Measurements from ENCODE around the gene RAB40B.

The RAB40B gene

DNA sequence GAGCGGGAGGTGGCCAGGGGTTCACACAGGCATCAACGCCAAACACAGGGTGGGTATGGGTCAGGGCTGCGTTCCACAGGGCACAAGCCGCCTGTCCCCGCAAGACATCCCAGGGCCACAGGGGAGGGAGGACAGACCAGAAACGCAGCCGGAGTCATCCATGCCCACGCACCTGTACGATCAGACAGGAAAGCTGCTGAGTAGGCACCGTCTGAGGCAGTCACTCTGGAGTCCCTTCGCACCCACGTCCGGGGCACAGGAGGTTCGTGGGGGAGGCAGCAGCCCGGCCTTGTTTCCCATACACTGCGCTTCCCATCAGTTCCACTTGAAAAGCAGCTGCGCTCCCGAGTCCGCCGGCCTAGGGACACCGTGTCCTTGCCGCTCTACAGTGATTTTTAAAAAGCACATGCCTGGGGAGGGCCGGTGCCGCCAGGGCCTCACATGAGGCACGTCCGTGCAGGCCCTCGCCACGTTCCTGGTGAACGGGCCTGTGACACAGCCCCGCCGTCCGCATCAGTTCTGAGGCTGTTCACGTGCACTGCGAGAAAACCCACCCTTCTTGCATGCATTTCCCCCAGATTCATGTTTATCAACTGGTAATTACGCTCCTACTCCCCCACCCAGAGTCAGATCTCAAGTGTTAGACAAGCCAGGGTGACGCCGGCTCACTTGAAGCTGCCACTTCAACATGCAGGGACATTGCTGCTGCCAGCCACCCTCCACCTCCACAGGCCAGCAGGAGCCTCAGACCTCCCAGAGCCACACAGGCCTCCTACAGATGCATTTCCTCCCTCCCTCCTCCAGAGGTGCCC, 85.0 kb downstream of the RAB40B start (continued):
- TF ChIP-seq, protein P1, sequence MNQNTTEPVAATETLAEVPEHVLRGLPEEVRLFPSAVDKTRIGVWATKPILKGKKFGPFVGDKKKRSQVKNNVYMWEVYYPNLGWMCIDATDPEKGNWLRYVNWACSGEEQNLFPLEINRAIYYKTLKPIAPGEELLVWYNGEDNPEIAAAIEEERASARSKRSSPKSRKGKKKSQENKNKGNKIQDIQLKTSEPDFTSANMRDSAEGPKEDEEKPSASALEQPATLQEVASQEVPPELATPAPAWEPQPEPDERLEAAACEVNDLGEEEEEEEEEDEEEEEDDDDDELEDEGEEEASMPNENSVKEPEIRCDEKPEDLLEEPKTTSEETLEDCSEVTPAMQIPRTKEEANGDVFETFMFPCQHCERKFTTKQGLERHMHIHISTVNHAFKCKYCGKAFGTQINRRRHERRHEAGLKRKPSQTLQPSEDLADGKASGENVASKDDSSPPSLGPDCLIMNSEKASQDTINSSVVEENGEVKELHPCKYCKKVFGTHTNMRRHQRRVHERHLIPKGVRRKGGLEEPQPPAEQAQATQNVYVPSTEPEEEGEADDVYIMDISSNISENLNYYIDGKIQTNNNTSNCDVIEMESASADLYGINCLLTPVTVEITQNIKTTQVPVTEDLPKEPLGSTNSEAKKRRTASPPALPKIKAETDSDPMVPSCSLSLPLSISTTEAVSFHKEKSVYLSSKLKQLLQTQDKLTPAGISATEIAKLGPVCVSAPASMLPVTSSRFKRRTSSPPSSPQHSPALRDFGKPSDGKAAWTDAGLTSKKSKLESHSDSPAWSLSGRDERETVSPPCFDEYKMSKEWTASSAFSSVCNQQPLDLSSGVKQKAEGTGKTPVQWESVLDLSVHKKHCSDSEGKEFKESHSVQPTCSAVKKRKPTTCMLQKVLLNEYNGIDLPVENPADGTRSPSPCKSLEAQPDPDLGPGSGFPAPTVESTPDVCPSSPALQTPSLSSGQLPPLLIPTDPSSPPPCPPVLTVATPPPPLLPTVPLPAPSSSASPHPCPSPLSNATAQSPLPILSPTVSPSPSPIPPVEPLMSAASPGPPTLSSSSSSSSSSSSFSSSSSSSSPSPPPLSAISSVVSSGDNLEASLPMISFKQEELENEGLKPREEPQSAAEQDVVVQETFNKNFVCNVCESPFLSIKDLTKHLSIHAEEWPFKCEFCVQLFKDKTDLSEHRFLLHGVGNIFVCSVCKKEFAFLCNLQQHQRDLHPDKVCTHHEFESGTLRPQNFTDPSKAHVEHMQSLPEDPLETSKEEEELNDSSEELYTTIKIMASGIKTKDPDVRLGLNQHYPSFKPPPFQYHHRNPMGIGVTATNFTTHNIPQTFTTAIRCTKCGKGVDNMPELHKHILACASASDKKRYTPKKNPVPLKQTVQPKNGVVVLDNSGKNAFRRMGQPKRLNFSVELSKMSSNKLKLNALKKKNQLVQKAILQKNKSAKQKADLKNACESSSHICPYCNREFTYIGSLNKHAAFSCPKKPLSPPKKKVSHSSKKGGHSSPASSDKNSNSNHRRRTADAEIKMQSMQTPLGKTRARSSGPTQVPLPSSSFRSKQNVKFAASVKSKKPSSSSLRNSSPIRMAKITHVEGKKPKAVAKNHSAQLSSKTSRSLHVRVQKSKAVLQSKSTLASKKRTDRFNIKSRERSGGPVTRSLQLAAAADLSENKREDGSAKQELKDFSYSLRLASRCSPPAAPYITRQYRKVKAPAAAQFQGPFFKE (tag by site-specific recombination; IDR thresholded peaks at IDR 0.05; ENCODE audit: borderline replicate concordance) = no peak
- no peak for TF ChIP-seq ZNF596 (tag by site-specific recombination; IDR thresholded peaks at IDR 0.05)
- no peak for TF ChIP-seq ZNF280C (tag by site-specific recombination; IDR thresholded peaks at IDR 0.05)
- TF ChIP-seq ZNF121 (tag by site-specific recombination; IDR thresholded peaks at IDR 0.05) = no peak
- TF ChIP-seq SETDB1 (IDR thresholded peaks at IDR 0.05; ENCODE audit: insufficient read length, low read length) = no peak
- no peak for TF ChIP-seq ZNF571 (tag by site-specific recombination; IDR thresholded peaks at IDR 0.05)
- TF ChIP-seq, protein P2, sequence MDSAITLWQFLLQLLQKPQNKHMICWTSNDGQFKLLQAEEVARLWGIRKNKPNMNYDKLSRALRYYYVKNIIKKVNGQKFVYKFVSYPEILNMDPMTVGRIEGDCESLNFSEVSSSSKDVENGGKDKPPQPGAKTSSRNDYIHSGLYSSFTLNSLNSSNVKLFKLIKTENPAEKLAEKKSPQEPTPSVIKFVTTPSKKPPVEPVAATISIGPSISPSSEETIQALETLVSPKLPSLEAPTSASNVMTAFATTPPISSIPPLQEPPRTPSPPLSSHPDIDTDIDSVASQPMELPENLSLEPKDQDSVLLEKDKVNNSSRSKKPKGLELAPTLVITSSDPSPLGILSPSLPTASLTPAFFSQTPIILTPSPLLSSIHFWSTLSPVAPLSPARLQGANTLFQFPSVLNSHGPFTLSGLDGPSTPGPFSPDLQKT (IDR thresholded peaks at IDR 0.05; ENCODE audit: borderline replicate concordance, low read depth, low read length) = no peak
- 0 out of 2 replicates have a peak, but pooled peaks have one; percentile 28 for TF ChIP-seq ZIC2 (tag by site-specific recombination; IDR thresholded peaks at IDR 0.05)
- TF ChIP-seq GLIS1 (tag by site-specific recombination; IDR thresholded peaks at IDR 0.05) = peak; percentile 37; the same call in 1 of the 2 replicates

- peak; percentile 62; the same call in 1 of the 2 replicates for TF ChIP-seq ZNF184 (tag by site-specific recombination; IDR thresholded peaks at IDR 0.05)
- TF ChIP-seq ZNF335 (tag by site-specific recombination; conservative IDR thresholded peaks at IDR 0.05) = peak; percentile 73
- no peak for TF ChIP-seq WT1 (tag by site-specific recombination; IDR thresholded peaks at IDR 0.05)
- TF ChIP-seq HIC1 (tag by site-specific recombination; IDR thresholded peaks at IDR 0.05) = no peak
- H3K9me3 ChIP-seq (ENCODE audit: control insufficient read depth, insufficient read depth, low read depth, low read length) = no peaks in the 10 kb centered on the region; the same call in 1 of the 2 replicates
- H3K27ac ChIP-seq (ENCODE audit: extremely low read depth, low read depth, low read length) = no peak overlapping the region
- H3K4me3 ChIP-seq (ENCODE audit: low read depth, low read length) = no peak overlapping the region
- no peaks in the 10 kb centered on the region for H3K4me1 ChIP-seq (ENCODE audit: control insufficient read depth, insufficient read depth, low read length)
- ChIA-PET CTCF (interaction anchor here (0.6 to 1.4 kb wide), 3 partner anchors 89 to 260 kb away, joined by 3 to 6 read pairs (median 5); no protein-coding TSS in a partner anchor), POLR2A (interaction anchor here (0.7 kb wide), 3 partner anchors 16 to 105 kb away, joined by 3 to 5 read pairs (median 4); partner anchors contain the start of gene FN3KRP)
- peaks cover 32 to 73% of the 10 kb centered on the region in 2 experiments; a peak in 2 of 3 replicates for H3K36me3 ChIP-seq (ENCODE audit: control insufficient read depth in 2 of 2, insufficient read depth in 1 of 2, low read length in 2 of 2)
Observed at GRCh38 chr17:82611140-82612058, 87.1 kb downstream of the RAB40B start.
